Hematopoietic multipotent progenitor cell treated with erythropoietin and hydrocortisone succinate and interleukin-3 and kit ligand, for 6 days (in vitro differentiated cells): Measurements from ENCODE around the gene SIAH2.

Experiments used
- DNase-seq: peaks from one replicate; pipeline ENCODE4 v3.0.0-alpha.2; 2015

Gene SIAH2

GRCh38 chr3:150773616-150774192, 10.7 kb upstream of the SIAH2 start:
- DNase-seq = no peak

GRCh38 chr3:150771600-150771999, 8.6 kb upstream of the SIAH2 start:
- no peak for DNase-seq

- DNase-seq = no peak
These were observed 7.7 kb upstream of the SIAH2 start for GRCh38 chr3:150770681-150771080.

- no peak for DNase-seq
These were observed 3.8 kb upstream of the SIAH2 start for GRCh38 chr3:150766742-150767141.

- no peak for DNase-seq
These were observed 3.2 kb upstream of the SIAH2 start for GRCh38 chr3:150765949-150766720.

- DNase-seq = no peak
These were observed 2.0 kb upstream of the SIAH2 start for GRCh38 chr3:150764967-150765366.

- peak; percentile 61 for DNase-seq
These were observed 1.6 kb upstream of the SIAH2 start for GRCh38 chr3:150764566-150764965.

GRCh38 chr3:150763841-150764483, 993 bp upstream of the SIAH2 start:
- peak; percentile 84 for DNase-seq

GRCh38 chr3:150762662-150763121, 277 bp downstream of the SIAH2 start:
- no peak for DNase-seq

- peak; percentile 70 for DNase-seq
These were observed 923 bp downstream of the SIAH2 start for GRCh38 chr3:150761831-150762661.

- peak; percentile 41 for DNase-seq
These were observed 2.4 kb downstream of the SIAH2 start for GRCh38 chr3:150760431-150761200.

GRCh38 chr3:150759947-150760346, 3.0 kb downstream of the SIAH2 start:
- DNase-seq = no peak

- DNase-seq = no peak
These were observed 3.6 kb downstream of the SIAH2 start for GRCh38 chr3:150759319-150759718.

- DNase-seq = no peak
These were observed 5.2 kb downstream of the SIAH2 start for GRCh38 chr3:150757768-150758167.

- no peak for DNase-seq
These were observed 5.6 kb downstream of the SIAH2 start for GRCh38 chr3:150757364-150757763.

GRCh38 chr3:150756491-150757059, 6.4 kb downstream of the SIAH2 start:
- no peak for DNase-seq

GRCh38 chr3:150755902-150756301, 7.1 kb downstream of the SIAH2 start:
- DNase-seq = no peak

- no peak for DNase-seq
These were observed 8.1 kb downstream of the SIAH2 start for GRCh38 chr3:150754896-150755295.

- no peak for DNase-seq
These were observed 11.1 kb downstream of the SIAH2 start for GRCh38 chr3:150751781-150752263.

GRCh38 chr3:150749255-150749654, 13.7 kb downstream of the SIAH2 start:
- DNase-seq = no peak

GRCh38 chr3:150748684-150749047, 14.3 kb downstream of the SIAH2 start:
- DNase-seq = no peak
